GM19023 (cell line): ENCODE results near the gene RNF214.
A peak's percentile ranks its signal among the peaks of the same experiment; 100 is the strongest.
"Not testable (repeated sequence)": the region's sequence is repeated elsewhere in the genome, so short reads cannot be mapped to it uniquely, and the experiment has no call there.

Experiments
- ATAC-seq: cut with Tn5 transposase; IDR thresholded peaks from one replicate; pipeline ENCODE4 v1.9.1; 2021; ENCODE audit warnings: mild to moderate bottlenecking, moderate library complexity; ENCODE audit not compliant: unreplicated experiment

The RNF214 gene

GRCh38 chr11:117309310-117309709 is 76.8 kb downstream of the RNF214 start:
- no peak for ATAC-seq

- no peak for ATAC-seq
These were observed 80.6 kb downstream of the RNF214 start for GRCh38 chr11:117313091-117313490.

- ATAC-seq: no peak
These were observed 81.6 kb downstream of the RNF214 start for GRCh38 chr11:117313828-117314768.

- ATAC-seq: no peak
These were observed 82.4 kb downstream of the RNF214 start for GRCh38 chr11:117314840-117315239.

- no peak for ATAC-seq
These were observed 83.1 kb downstream of the RNF214 start for GRCh38 chr11:117315285-117316196.

- no peak for ATAC-seq
These were observed 83.9 kb downstream of the RNF214 start, which contains the start of gene BACE1 for GRCh38 chr11:117316197-117316961. Gene BACE1 (minus strand): TSS chr11:117316256. CDS start chr11:117315795, 461 bp downstream.

GRCh38 chr11:117318738-117319137 is 86.3 kb downstream of the RNF214 start:
- no peak for ATAC-seq

GRCh38 chr11:117319214-117319840 is 86.9 kb downstream of the RNF214 start:
- no peak for ATAC-seq

GRCh38 chr11:117327255-117327566 is 94.7 kb downstream of the RNF214 start:
- not testable (repeated sequence) for ATAC-seq

- peak; percentile 97 for ATAC-seq
These were observed 95.3 kb downstream of the RNF214 start, which contains the start of gene CEP164 for GRCh38 chr11:117327567-117328374. Gene CEP164 (plus strand): TSS chr11:117327854. CDS start chr11:117338587, 10,733 bp downstream.

GRCh38 chr11:117328375-117329010 is 96.0 kb downstream of the RNF214 start:
- ATAC-seq: peak; percentile 1

- no peak for ATAC-seq
These were observed 100.4 kb downstream of the RNF214 start for GRCh38 chr11:117332843-117333242.

- ATAC-seq: no peak
These were observed 101.4 kb downstream of the RNF214 start for GRCh38 chr11:117333917-117334316.

GRCh38 chr11:117334896-117335295 is 102.4 kb downstream of the RNF214 start:
- ATAC-seq: no peak

- no peak for ATAC-seq
These were observed 102.9 kb downstream of the RNF214 start for GRCh38 chr11:117335399-117335798.
